Activated naive CD4-positive, alpha-beta T cell treated with Interleukin-2 at 50 U/mL for 16 hours (primary cell): Measurements from ENCODE around the gene INSL3.
A peak's percentile ranks its signal among the peaks of the same experiment; 100 is the strongest.

Source experiments
- DNase-seq: peaks from one replicate; pipeline ENCODE4 v3.0.0-alpha.2; 2020

Gene INSL3, protein sequence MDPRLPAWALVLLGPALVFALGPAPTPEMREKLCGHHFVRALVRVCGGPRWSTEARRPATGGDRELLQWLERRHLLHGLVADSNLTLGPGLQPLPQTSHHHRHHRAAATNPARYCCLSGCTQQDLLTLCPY

DNA sequence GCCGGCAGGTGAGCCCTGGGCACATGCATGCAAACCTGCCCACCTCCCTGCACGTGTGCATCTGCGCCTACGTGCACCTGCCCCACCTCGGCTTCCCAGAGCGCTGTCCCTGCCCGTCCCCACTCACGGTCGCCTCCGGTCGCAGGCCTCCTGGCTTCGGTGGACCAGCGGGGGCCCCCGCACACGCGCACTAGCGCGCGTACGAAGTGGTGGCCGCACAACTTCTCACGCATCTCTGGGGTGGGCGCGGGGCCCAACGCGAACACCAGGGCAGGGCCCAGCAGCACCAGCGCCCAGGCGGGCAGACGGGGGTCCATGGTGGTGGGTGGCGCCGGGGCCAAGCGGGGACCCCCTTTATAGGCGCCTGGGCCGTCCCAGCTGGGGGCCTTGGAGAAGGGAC is at the start of gene INSL3:
INSL3 (minus strand) TSS at position 330 of the 400 bp plus-strand sequence; CDS start at position 317, 13 bp downstream.
- DNase-seq: no peak

DNA sequence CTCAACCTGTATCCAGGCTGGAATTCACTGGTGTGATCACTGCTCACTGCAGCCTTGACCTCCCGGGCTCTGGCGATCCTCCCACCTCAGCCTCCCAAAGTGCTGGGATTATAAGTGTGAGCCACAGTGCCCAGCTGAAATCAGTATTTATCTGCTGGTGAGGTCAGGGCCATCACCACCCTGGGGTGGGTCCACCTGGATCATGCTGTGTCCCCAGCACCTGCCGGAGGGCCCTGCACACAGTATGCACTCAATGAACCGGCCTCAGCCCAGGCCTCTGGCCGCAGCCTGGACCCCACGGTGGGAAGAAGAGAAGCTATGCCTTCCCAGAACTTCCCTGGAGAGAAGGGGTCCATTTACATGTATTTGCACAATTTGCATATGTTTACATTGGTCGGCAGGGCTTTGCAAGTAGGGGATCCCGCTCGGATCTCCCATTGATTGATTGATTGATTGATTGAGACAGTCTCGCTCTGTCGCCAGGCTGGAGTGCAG is 47.8 kb upstream of the INSL3 start:
- DNase-seq: no peak

DNA sequence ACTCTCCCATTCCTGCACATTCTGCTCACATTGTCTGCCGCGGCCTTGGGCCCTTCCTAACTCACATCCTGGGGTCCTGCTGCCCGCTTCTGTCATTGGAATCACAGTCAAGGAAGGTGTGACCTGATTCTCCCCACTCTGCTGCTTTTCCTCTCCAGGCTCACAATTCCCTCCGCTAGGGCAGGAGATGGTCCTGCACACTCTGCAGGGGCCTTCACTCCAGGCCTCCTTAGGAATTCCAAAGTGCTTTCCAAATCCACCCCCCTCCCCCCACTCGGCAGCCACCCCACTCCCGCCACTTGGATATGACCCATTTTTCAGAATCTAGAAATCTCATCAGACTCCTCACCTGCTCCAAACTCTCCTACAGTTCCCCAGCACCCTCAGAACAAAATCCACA is 47.4 kb upstream of the INSL3 start:
- DNase-seq: no peak

DNA sequence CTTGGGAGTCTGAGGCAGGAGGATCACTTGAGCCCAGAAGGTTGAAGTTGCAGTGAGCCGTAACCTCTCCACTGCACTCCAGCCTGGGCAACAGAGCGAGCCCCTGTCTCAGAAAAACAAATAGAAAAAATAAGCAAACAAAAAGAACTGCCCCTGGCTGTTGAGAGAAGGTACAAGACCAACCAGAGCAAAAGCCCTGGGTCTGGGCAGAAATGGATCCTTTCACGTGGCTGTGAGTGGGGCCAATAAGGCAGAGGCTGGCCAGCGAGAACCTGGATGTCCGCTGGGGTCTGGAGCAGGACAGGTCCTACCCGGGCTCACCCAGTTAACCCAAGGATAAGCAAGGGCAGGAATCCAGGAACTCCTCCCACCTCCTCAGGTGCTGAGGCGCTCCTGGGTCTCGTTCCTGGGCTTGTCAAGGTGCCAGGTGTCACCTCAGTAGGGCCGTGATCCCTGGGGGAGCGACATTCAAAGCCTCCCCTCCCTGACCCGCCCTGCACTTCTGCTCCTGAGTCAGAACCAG is 45.7 kb upstream of the INSL3 start:
- DNase-seq: no peak

GRCh38 chr19:17866312-17866963 is 45.1 kb upstream of the INSL3 start:
- no peak for DNase-seq

GRCh38 chr19:17865364-17866311 is 44.3 kb upstream of the INSL3 start:
- DNase-seq: peak; percentile 38

DNA sequence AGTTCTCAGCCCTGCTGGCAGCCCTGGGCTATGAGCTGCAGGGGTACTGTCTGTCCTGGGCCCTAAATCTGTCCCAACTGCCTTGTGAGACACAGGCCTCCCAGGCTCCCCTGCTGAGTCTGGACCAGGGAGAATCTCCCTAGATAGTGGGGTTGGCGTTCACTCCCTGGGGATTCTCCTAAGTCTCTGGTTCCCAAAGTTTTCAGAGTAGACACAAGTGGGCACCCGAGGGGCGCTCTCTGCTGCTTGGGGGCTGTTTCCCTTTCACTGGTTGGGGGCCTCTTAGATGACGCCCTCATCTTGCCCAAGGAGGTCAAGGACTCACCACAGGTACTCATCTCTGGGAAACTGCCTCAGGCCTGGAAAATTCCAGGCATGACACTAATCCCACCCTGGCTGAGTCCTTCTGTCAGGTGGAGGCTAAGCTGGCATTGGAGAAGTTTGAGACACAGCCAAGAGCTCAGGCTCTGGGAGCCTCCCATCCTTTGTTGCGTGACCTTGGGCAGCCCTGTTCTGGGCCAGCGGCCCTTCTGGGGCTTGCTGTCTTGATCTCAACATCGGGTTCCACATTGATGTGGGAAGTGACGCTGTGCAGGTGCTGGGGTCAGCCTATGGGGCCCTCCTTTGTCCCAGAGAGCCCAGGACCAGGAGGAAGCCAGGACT is 42.3 kb upstream of the INSL3 start:
- DNase-seq: no peak

GRCh38 chr19:17862711-17863519 is 41.6 kb upstream of the INSL3 start:
- no peak for DNase-seq

DNA sequence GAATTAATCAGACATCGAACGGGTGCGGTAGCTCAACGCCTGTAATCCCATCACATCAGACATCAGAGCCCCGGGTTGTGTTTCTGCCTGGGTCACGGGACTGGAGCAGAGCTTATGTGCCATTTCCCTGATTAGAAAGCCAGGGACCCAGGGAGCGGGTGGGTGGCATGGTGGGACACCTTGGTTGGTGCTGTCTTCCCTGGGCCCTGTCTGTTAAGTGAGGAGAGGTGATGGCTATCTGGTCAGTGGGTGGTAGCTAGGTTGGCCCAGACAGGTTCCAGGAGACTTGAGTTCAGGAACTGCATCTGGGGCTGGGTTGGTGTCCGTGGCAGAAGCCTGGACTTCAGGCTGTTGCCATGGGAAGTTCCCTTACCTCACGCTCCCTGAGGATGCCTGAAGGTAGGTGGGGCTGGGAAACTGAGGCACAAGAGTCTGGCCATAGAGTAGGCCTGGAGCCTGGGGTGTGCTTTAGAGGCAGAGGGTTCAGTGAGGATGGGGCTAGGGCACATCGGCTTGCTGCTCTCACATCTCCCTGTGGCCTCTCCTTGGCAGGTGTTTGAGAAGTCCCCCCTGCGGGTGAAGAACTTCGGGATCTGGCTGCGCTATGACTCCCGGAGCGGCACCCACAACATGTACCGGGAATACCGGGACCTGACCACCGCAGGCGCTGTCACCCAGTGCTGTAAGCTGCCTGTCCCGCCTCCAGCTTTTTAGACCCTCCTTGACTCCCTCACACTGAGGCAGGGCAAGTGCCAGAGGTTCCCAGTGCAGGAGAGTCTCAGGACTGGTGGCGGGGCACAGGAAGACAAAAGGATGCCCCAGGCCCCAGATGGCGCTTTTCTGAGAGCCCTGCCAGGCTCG is 40.5 kb upstream of the INSL3 start:
- DNase-seq: no peak

DNA sequence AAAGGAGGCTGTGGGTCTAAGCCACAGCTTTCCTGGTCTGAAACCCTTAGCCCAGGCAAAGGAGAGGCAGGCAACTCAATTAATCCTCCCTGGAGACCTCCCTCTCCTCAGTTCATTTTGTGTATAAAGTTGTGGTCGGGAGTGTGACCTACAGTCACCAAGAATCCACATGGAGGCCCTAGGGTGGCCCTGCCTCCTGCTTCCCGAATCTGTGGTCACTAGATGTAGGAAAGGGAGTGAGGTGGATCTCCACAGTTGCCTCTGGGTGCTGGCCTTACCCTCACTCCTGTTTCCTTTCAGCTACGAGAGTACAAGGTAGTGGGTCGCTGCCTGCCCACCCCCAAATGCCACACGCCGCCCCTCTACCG is 39.7 kb upstream of the INSL3 start:
- DNase-seq: no peak

DNA sequence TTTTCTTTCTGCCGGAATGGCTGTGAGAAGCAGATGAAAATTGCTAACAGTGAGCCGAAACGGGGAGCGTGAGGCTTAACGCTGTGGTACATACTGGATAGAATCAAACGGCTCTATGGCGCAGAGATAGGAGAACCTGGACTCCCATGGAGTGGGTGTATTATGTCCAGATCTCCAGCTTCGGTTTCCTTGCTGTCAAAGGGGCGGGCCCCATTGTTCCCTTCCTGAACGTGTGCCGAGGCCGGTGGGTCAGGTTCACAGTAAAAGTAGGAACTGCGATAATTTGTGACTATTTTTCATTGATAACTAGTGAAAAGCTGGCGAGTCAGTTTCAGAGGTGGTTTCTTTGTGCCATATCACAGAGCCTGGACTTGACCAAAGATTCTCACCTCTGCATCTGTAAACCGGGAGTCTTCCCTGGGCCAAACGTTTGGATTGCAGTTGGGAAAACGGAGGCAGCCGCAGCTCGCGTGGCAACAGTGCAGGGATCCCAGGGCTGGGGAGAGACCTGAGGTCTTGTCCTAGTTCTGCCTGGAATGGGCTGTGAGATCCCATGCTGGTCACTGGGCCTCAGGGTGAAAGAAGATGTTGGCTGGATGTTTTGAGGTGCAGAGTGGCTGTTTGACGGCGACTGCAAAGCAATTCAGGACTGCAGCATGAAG is 39.1 kb upstream of the INSL3 start:
- no peak for DNase-seq

DNA sequence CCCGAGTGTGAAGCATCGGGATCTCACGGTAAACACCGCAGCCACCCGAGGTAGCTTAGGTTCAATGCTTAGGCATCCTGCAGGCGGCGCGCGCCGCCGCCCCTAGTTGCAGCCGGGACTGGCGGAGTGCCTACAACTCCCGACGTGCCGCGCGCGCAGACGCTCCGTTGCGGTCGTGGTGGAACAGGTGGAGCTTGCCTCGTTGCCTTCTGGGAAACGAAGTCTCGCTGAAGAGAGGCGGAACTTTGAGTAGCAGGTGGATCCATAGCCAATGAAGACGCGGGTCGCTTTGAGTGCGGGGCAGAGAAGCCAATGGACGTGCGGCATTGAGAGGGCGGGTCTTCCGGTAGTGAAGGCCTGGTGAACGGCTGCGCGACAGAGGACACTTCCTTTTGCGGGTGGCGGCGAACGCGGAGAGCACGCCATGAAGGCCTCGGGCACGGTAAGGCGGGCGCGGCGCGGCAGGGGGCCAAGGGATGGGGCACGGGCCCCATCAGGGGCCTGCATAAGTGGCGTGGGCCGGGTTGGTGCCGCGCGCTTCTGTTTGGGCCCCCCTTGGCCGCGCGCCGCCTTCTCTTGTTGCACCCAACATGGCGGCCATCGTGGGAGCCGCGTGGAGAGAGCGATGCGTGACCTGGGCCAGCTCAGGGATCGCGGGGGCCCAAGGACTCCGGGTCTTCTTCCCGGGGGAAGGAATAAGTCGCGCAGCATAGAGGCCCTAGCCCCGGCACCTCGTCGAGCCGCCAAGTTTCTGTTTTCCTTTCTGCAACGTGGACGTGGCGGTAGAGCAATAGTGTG is 38.4 kb upstream of the INSL3 start, which contains the start of gene RPL18A:
RPL18A (plus strand) TSS at position 378 of the 798 bp plus-strand sequence; CDS start at position 425, 47 bp downstream.
- DNase-seq: peak; percentile 99

DNA sequence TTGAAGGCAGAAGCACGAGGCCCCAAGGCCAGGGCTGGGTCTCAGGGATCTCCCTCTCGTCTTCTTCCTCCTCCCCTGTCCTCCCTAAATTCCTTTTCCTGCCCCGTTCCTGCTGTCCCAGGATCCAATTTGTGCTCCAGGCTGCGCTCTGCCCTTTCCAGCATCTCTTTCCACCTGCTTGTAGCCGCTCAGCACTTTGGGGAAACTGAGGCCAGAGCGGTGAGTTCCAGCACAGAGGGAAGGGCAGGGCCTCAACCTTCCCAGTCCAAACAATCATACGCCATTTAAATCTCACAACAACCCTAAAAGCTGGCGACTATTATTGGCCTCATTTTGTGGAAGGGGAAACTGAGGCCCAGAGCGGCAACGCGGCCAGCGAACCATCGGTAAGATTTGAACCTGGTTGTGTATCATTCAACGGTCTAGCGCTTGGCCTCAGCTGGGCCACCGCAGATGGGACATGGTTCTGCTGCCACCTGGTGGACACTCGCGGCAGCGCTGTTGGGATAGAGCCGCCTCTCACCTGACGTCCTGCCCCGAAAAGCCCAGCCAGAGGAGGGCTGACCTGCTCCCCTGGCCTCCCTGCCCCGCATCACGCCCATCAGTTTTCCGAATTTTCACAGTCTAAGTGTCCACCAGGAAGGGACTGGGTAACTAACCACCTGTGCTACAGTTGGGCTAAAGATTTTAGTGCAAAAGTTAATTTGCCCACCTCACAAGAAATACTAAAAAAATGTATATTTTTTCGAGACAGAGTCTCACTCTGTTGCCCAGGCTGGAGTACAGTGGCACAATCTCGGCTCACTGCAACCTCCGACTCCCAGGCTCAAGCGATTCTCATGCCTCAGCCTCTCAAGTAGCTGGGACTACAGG is 34.2 kb upstream of the INSL3 start:
- peak; percentile 93 for DNase-seq

DNA sequence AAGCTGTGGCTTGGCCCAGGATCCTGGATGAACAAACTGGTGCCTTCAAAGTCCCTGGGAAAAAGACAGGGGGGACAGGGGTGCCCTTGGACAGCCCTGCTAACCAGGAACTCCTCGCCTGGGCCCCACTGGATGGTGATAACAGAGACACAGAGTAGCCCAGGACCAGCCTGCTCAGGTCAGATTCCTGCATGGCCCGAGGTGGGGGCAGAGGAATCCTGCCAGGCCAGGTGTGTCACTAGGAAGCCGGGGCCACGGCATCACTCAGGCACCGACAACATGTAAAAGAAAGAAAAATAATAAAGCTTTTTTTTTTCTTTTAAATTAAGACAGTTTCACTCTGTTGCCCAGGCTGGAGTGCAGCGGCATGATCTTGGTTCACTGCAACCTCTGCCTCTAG is 32.7 kb upstream of the INSL3 start:
- no peak for DNase-seq

- no peak for DNase-seq
Measured at GRCh38 chr19:17848595-17849292, 27.4 kb upstream of the INSL3 start.

- peak; percentile 92 for DNase-seq
Measured at GRCh38 chr19:17847538-17848366, 26.4 kb upstream of the INSL3 start, which contains the start of gene JAK3. Gene JAK3 (minus strand): TSS chr19:17847982. CDS start chr19:17844417, 3,565 bp downstream.

GRCh38 chr19:17846146-17846545 is 24.8 kb upstream of the INSL3 start:
- DNase-seq: peak; percentile 54
